AG04450 (cell line): Measurements from ENCODE around the gene FGF14. TPM values are rescaled to one million over a fixed set of nuclear protein-coding genes. Genes with fewer than 3 reads are reported as not detected.

Source experiments
- CTCF ChIA-PET: fragments of 300-600, 350-600 bp; formaldehyde crosslinking; extraction: SDS; loops from one replicate; lab custom pipeline; 2022; ENCODE audit warnings: antibody characterized with exemption, inconsistent platforms; lab: Charles Lee
- POLR2A ChIA-PET: fragments of 350-600 bp; formaldehyde crosslinking; extraction: SDS; loops from one replicate; lab custom pipeline; 2021; ENCODE audit warnings: antibody characterized with exemption, inconsistent platforms; lab: Yijun Ruan, JAX
- DNase-seq: peaks from one replicate; pipeline ENCODE4 v3.0.0-alpha.2; 2011; ENCODE audit warnings: low read depth, low spot score
- H3K27ac ChIP-seq: one replicate; pipeline ENCODE4 v1.5.1; 2012; ENCODE audit warnings: low read depth, low read length, control low read depth
- H3K27me3 ChIP-seq: one replicate; pipeline ENCODE4 v1.6.0; 2012; ENCODE audit warnings: low read length; ENCODE audit not compliant: control insufficient read depth, insufficient read depth
- H3K4me3 ChIP-seq: 2 replicates; pipeline ENCODE4 v1.5.1; 2011; ENCODE audit warnings: mild to moderate bottlenecking, low read depth, low read length, control low read depth
- H3K9me3 ChIP-seq: 2 replicates; pipeline ENCODE4 v1.5.1; 2012; ENCODE audit warnings: low read length; ENCODE audit not compliant: control insufficient read depth, insufficient read depth
- polyA plus RNA-seq: library from polyadenylated mRNA; depleted of rRNA; stranded (reverse); fragments of >200 nt; gene quantifications from 2 replicates; pipeline ENCODE4 v1.2.3, GENCODE V29; 2011
- TF ChIP-seq, protein P1 (sequence below): IDR thresholded peaks from 2 replicates; pipeline ENCODE4 v1.5.1; 2011; ENCODE audit warnings: low read depth, low read length, control low read depth, inconsistent platforms

The FGF14 gene
- polyA plus RNA-seq, 1 experiment: 0.01 TPM

- no peaks in the 10 kb centered on the region for H3K27me3 ChIP-seq
- no peaks in the 10 kb centered on the region for H3K9me3 ChIP-seq
- ChIA-PET POLR2A (no interaction called here), CTCF (no interaction called here)
- H3K27ac ChIP-seq: no peak overlapping the region
- DNase-seq: no peak
- H3K4me3 ChIP-seq: no peak overlapping the region
- TF ChIP-seq, protein P1, sequence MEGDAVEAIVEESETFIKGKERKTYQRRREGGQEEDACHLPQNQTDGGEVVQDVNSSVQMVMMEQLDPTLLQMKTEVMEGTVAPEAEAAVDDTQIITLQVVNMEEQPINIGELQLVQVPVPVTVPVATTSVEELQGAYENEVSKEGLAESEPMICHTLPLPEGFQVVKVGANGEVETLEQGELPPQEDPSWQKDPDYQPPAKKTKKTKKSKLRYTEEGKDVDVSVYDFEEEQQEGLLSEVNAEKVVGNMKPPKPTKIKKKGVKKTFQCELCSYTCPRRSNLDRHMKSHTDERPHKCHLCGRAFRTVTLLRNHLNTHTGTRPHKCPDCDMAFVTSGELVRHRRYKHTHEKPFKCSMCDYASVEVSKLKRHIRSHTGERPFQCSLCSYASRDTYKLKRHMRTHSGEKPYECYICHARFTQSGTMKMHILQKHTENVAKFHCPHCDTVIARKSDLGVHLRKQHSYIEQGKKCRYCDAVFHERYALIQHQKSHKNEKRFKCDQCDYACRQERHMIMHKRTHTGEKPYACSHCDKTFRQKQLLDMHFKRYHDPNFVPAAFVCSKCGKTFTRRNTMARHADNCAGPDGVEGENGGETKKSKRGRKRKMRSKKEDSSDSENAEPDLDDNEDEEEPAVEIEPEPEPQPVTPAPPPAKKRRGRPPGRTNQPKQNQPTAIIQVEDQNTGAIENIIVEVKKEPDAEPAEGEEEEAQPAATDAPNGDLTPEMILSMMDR: no peak
These were observed 399.6 kb downstream of the FGF14 start for GRCh38 chr13:102002287-102002686.

GRCh38 chr13:102000764-102001163, 401.1 kb downstream of the FGF14 start:
- Histone ChIP-seq H3K4me3 (no peak overlapping the region), H3K27me3 (no peaks in the 10 kb centered on the region), H3K27ac (no peak overlapping the region), H3K9me3 (no peaks in the 10 kb centered on the region)
- DNase-seq: no peak
- ChIA-PET POLR2A (no interaction called here), CTCF (no interaction called here)
- TF ChIP-seq, protein P1: no peak

- Histone ChIP-seq H3K4me3 (no peak overlapping the region), H3K27ac (no peak overlapping the region), H3K9me3 (no peaks in the 10 kb centered on the region), H3K27me3 (no peaks in the 10 kb centered on the region)
- no peak for DNase-seq
- TF ChIP-seq, protein P1: no peak
- ChIA-PET POLR2A (no interaction called here), CTCF (no interaction called here)
These were observed 403.7 kb downstream of the FGF14 start for GRCh38 chr13:101998129-101998528.

DNA sequence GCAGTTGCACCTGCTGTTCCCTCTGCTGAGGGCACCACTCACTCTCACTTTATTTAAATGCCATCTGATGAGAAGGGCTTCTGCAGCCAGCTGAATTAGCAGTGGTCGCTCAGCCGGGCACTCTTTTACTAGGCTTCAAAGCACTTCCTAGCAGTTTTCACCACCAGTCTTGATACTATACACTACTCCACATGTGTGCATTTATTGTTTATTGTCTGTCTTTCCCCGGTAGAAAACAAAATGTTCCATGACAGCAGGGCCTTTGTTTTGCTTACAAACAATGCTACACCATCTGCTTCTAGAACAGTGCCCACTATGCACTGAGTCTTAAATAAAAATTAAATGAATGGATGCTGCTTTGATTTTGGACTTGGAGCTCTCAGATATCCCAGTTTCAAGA, 404.9 kb downstream of the FGF14 start:
- H3K27ac ChIP-seq: no peak overlapping the region
- DNase-seq: no peak
- TF ChIP-seq, protein P1: no peak
- POLR2A ChIA-PET: no interaction called here
- no peaks in the 10 kb centered on the region for H3K27me3 ChIP-seq
- CTCF ChIA-PET: no interaction called here
- H3K9me3 ChIP-seq: no peaks in the 10 kb centered on the region
- H3K4me3 ChIP-seq: no peak overlapping the region

GRCh38 chr13:101989798-101990350, 412.0 kb downstream of the FGF14 start:
- TF ChIP-seq, protein P1: no peak
- POLR2A ChIA-PET: no interaction called here
- no peak for DNase-seq
- CTCF ChIA-PET: interaction anchor here (0.6 kb wide), 1 partner anchor 1985 kb away, joined by 3 read pairs; no protein-coding TSS in a partner anchor
- Histone ChIP-seq H3K27me3 (no peaks in the 10 kb centered on the region), H3K9me3 (no peaks in the 10 kb centered on the region), H3K27ac (no peak overlapping the region), H3K4me3 (no peak overlapping the region)
